ENCODE data around the gene IPCEF1. TPM values are rescaled to one million over a fixed set of nuclear protein-coding genes. Genes with fewer than 3 reads are reported as not detected.
"Not testable (repeated sequence)": the region's sequence is repeated elsewhere in the genome, so short reads cannot be mapped to it uniquely, and the experiment has no call there.

Gene IPCEF1
- total RNA-seq, 1 donor from 2014 or later: 1.3 TPM

DNA sequence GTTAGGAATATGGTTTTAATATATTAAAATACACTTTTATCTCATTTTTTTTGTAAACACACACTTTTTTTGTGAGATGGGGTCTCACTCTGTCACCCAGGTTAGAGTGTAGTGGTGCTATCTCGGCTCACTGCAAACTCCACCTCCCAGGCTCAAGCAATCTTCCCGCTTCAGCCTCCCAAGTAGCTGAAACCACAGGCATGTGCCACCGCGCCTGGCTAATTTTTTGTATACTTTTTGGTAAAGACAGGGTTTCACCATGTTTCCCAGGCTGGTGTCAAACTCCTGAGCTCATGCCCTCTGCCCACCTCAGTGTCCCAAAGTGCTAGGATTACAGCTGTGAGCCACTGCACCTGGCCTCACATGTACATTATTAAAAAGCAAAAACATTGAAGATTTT is 10.8 kb downstream of the IPCEF1 start:
- intact Hi-C loops (cut with DNase I): no loop called here
- no peak for ATAC-seq (ENCODE audit: poor library complexity)
- no peak for DNase-seq

GRCh38 chr6:154343473-154344308 is 12.9 kb downstream of the IPCEF1 start:
- ATAC-seq (ENCODE audit: poor library complexity): peak; percentile 66
- no peak for DNase-seq
- intact Hi-C loops (cut with DNase I): no loop called here

GRCh38 chr6:154341871-154342270 is 14.7 kb downstream of the IPCEF1 start:
- intact Hi-C loops (cut with DNase I): no loop called here
- ATAC-seq (ENCODE audit: poor library complexity) (no peak), DNase-seq (no peak)

- no peak for ATAC-seq (ENCODE audit: poor library complexity)
- no peak for DNase-seq
- intact Hi-C loops (cut with DNase I): no loop called here
These were observed 15.3 kb downstream of the IPCEF1 start for GRCh38 chr6:154341336-154341735.

DNA sequence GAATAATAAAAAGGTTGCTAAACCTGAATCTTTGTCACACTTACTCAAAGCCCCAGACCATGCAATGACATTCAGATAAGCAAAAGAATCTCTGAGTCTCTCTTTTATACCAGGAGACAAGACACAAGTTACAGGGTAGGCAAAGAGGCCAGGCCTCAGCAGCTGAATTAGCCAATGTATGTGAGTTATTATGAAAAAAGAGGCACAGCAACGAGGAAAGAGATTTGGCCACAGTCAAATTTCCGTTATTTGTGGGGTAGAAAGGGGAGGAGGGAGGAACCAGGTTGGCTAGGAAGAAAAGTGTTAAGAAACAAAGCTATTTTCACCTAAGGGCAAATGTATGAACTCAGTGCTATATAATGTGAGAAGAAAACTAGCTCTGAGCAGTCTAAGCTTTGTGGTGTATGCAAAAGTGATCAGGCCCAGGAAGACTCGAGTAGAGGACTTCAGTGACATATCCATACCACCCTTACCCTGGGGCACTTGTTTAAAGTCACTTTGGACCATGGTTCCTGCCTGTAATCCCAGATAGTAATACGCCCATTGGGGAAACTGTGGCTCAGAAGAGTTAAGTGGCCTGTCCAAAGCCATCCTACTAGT is 19.1 kb downstream of the IPCEF1 start:
- intact Hi-C loops (cut with DNase I): no loop called here
- ATAC-seq (ENCODE audit: poor library complexity): no peak

DNA sequence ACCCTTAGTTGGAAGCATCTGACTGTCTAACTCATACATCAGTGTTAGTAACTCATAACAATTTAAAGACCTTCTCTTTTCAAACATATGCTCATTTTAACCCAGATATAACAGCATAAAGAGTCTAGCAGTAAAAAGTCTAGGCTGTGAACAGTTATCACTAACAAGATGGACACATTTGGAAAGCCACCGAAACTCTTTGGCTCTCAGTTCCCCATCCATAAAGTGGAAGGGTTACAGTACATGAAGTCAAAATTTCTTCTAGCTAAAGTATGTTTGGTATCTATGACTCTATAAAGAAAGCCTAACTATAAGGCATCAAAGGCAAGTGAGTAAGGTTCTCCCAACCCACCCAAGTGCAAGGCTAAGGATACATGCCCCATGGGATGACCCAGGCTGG is 22.5 kb downstream of the IPCEF1 start:
- ATAC-seq (ENCODE audit: poor library complexity); DNase-seq; intact Hi-C loops (cut with DNase I): not testable (repeated sequence)

More for the DNA sequence above, 19.1 kb downstream of the IPCEF1 start:
- DNase-seq: no peak

- ATAC-seq (ENCODE audit: poor library complexity): no peak
- intact Hi-C loops (cut with DNase I): no loop called here
- DNase-seq: no peak
These were observed 24.9 kb downstream of the IPCEF1 start for GRCh38 chr6:154331750-154332149.

GRCh38 chr6:154329350-154330170 is 27.0 kb downstream of the IPCEF1 start:
- ATAC-seq (ENCODE audit: poor library complexity): no peak
- no peak for DNase-seq
- intact Hi-C loops (cut with DNase I): no loop called here

DNA sequence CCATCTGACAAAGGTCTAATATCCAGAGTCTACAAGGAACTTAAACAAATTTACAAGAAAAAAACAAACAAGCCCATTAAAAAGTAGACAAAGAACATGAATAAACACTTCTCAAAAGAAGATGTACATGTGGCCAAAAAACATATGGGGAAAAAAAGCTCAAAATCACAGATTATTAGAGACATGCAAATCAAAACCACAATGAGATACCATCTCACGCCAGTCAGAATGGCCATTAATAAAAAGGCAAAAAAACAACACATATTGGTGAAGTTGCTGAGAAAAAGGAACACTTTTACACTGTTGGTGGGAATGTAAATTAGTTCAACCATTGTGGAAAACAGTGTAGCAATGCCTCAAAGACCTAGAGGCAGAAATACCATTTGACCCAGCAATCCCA is 29.3 kb downstream of the IPCEF1 start:
- intact Hi-C loops (cut with DNase I); ATAC-seq (ENCODE audit: poor library complexity); DNase-seq: not testable (repeated sequence)

DNA sequence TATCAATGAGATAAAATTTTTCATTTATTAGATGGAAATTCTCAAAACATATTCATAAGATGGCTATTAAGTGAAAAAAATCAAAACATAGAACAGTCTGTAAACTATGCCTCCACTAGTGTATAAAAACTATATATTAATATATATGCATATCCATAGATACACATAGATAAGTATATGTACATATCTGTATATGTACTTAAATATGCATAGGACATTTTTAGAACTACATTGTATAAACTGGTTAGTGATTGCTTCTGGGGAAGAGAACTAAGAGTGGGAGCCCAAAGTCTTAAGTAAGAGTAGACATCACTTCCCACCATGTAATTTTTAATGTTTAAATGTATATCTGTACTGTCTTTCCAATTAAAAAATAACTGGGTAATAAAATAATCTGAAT is 31.5 kb downstream of the IPCEF1 start:
- ATAC-seq (ENCODE audit: poor library complexity): no peak
- no peak for DNase-seq
- intact Hi-C loops (cut with DNase I): no loop called here

GRCh38 chr6:154320181-154320580 is 36.4 kb downstream of the IPCEF1 start:
- intact Hi-C loops (cut with DNase I): no loop called here
- ATAC-seq (ENCODE audit: poor library complexity) (no peak), DNase-seq (no peak)

GRCh38 chr6:154319231-154319858 is 37.3 kb downstream of the IPCEF1 start:
- intact Hi-C loops (cut with DNase I): no loop called here
- no peak for ATAC-seq (ENCODE audit: poor library complexity)
- DNase-seq: no peak

DNA sequence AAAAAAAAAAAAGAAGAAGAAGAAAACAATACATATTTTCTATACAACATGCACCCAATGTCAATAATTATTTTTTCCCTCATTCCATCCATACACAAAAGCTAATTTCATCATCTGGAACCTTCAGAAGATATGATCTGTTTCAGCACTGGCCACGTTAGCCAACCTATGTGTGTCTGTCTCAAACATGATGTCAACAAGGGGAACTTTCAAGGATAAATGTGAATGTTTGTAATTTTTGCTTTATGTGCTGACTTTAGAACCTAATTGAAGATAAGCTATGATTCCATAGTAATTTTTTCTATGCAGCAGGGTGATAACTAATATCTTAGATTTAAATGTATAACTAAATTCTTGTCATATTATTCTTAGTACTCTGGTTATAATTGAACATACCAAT is 37.9 kb downstream of the IPCEF1 start:
- ATAC-seq (ENCODE audit: poor library complexity) (no peak), DNase-seq (no peak)
- intact Hi-C loops (cut with DNase I): no loop called here

- DNase-seq: no peak
- ATAC-seq (ENCODE audit: poor library complexity): no peak
- intact Hi-C loops (cut with DNase I): no loop called here
These were observed 40.5 kb downstream of the IPCEF1 start for GRCh38 chr6:154316131-154316530.

- DNase-seq (no peak), ATAC-seq (ENCODE audit: poor library complexity) (no peak)
- intact Hi-C loops (cut with DNase I): no loop called here
These were observed 42.5 kb downstream of the IPCEF1 start for GRCh38 chr6:154314084-154314483.

- DNase-seq: no peak
- intact Hi-C loops (cut with DNase I): no loop called here
These were observed 47.6 kb downstream of the IPCEF1 start for GRCh38 chr6:154308986-154309385.

DNA sequence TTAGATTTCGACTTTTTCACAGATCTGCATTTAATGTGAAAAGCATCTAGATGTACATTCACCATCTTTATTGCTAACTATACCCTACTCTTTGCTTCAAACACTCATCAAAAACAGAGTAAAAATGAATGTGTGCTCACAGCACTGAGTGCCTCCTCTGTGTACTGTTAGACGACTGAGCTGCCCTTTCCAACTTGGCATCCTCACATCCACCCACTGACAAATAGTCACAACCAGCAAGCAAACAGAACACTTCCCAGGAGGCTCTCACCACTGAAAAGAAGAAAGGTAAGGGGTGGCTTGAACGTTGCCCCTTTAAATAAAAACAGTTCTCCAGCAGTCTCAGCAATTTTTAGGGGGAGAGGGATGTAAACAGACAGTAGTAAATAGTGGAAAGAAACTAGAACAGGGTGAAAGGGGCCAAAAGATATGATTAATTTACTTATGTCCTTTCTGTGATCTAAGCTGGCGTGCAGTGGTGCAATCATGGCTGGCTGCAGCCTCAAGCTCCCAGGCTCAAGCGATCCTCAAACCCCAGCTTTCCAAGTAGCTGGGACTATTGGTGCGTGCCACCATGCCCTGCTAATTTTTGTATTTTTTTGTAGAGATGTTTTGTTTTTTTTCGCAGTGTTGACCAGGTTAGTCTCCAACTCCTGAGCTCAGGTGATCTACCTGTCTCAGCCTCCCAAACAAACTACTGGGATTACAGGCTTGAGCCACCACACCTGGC is 48.7 kb downstream of the IPCEF1 start:
- peak; percentile 68 for ATAC-seq (ENCODE audit: poor library complexity)
- intact Hi-C loops (cut with DNase I): no loop called here
- DNase-seq: no peak

More at GRCh38 chr6:154308986-154309385, 47.6 kb downstream of the IPCEF1 start:
- no peak for ATAC-seq (ENCODE audit: poor library complexity)

DNA sequence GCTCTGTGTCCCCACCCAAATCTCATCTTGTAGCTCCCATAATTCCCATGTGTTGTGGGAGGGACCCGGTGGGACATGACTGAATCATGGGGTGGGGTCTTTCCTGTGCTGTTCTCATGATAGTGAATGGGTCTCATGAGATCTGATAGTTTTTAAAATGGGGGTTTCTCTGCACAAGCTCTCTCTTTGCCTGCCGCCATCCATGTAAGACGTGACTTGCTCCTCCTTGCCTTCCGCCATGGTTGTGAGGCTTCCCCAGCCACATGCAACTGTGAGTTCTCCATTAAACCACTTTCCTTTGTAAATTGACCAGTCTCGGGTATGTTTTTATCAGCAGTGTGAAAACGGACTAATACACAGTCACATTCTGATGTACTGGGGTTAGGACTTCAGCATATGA is 49.5 kb downstream of the IPCEF1 start:
- DNase-seq; intact Hi-C loops (cut with DNase I); ATAC-seq (ENCODE audit: poor library complexity): not testable (repeated sequence)
